H1 (cell line): ENCODE data around the gene UBQLN4. TPM values are rescaled to one million over a fixed set of nuclear protein-coding genes. Genes with fewer than 3 reads are reported as not detected.

ENCODE experiments used
- CBX5 ChIP-seq: fragments of 300-800, 300-1000 bp; sonication (generic); IDR thresholded peaks from 2 replicates; pipeline ENCODE4 v1.7.1; 2016; ENCODE audit warnings: antibody characterized with exemption, low read length, low read depth
- PHF8 ChIP-seq: fragments of 200-600 bp; sonication (generic); conservative IDR thresholded peaks from 2 replicates; pipeline ENCODE4 v1.7.1; 2012; ENCODE audit warnings: low read depth, mild to moderate bottlenecking, inconsistent platforms, low read length, moderate library complexity
- POLR2A ChIP-seq, 2 experiments: IDR thresholded peaks; 1 replicate in 1 of 2; 2 replicates in 1 of 2; pipeline ENCODE4 v1.6.1; 2011; ENCODE audit warnings: low read depth in 2 of 2, low read length in 2 of 2, mild to moderate bottlenecking in 2 of 2; ENCODE audit errors: control extremely low read depth in 1 of 2
- RNF2 ChIP-seq: fragments of 200-900, 300-1000 bp; sonication (generic); IDR thresholded peaks from 2 replicates; pipeline ENCODE4 v1.7.1; 2016; ENCODE audit warnings: borderline replicate concordance, low read depth, mild to moderate bottlenecking, antibody characterized with exemption, low read length; ENCODE audit not compliant: poor library complexity, severe bottlenecking; ENCODE audit errors: missing control alignments
- SP2 ChIP-seq: IDR thresholded peaks from 2 replicates; pipeline ENCODE4 v1.6.1; 2012; ENCODE audit warnings: mild to moderate bottlenecking, low read length, inconsistent platforms
- TAF1 ChIP-seq: IDR thresholded peaks from 2 replicates; pipeline ENCODE4 v1.6.1; 2011; ENCODE audit warnings: mild to moderate bottlenecking, low read depth, low read length
- polyA plus RNA-seq, 7 experiments: library from polyadenylated mRNA; depleted of rRNA in 3 of 7; stranded (reverse) in 5 of 7; unstranded in 2 of 7; fragments of >200 nt in 5 of 7; fragments of 200-250 nt in 2 of 7; gene quantifications; 1 replicate in 5 of 7; 2 replicates in 1 of 7; 4 replicates in 1 of 7; pipeline versions ENCODE4 v1.2.1 to v1.2.3, GENCODE V29; 2011 to 2013; ENCODE audit warnings: missing spikeins in 2 of 7, mixed read lengths in 2 of 7
- total RNA-seq: library from RNA; stranded (reverse); fragmentation: NEBNext Ultra II Directional; extraction: Animal tissue kit (Norgen Biotek cat#: 25700); gene quantifications from 2 replicates; pipeline ENCODE4 v1.2.1, GENCODE V29; 2021
- TF ChIP-seq, protein P1 (sequence below): fragments of 300-600 bp; sonication (generic); IDR thresholded peaks from 2 replicates; pipeline ENCODE4 v1.7.1; 2012; ENCODE audit warnings: low read length, moderate library complexity, mild to moderate bottlenecking, inconsistent platforms; ENCODE audit not compliant: insufficient replicate concordance
- TF ChIP-seq, protein P2 (sequence below): IDR thresholded peaks from 2 replicates; pipeline ENCODE4 v1.6.1; 2012; ENCODE audit warnings: inconsistent platforms

The UBQLN4 gene
- total and polyA plus RNA-seq, 2 of the 8 experiments (the other 6 are each of a cell fraction or from before 2014, with no cell fraction given) = 37.7 to 52.0 TPM

DNA sequence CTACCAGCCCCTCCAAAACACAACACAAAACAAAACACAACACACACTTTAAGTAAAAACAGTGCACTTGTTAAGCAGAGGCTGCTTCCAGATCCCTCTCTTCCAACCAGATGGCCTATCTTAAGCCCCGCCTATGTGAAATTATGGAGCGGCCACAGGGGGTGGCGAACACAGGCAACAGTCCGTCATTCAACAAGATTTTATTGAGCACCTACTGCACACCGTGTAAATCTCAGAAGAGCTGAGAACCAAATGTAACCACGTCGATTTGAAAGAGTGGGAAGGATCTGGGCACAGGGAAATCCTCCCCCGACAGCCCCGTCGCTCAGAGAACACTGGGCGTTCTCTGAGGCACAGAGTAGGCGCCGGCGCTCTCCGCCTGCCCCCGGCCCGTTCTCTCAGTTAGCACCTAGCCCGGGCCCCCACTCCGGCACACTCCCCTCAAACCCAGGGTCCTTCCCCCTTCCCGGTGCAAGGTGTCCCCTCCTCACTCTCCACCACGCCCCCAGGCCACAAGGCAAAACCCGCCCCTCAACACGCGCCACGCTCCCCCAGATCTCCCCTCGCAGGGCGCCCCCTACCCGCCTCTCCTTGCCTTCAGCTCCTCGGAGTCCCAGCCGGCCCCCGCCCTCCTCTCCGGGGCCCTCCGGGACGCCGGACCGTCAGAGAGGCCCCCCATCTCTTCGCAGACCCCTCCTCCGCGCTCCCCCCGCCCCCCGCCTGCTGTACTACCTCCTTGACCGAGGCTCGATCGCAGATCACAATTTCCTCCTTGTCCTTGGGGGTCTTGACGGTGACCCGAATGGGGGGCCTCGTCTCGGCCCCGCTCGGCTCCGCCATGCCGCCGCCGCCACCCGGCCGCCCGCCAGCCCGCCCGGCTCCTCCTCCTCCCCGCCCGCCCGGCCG, 483 bp downstream of the UBQLN4 start (continued):
- TF ChIP-seq TAF1 (0 out of 2 replicates have a peak, but pooled peaks have one; percentile 16), CBX5 (no peak), SP2 (no peak), RNF2 (no peak), POLR2A (IDR thresholded peaks at IDR 0.05; ENCODE audit: control extremely low read depth in 1 of 2, low read depth in 2 of 2, low read length in 2 of 2) (peak in 1 of 2 experiments; percentile 21; a peak in 1 of 3 replicates), PHF8 (0 out of 2 replicates have a peak, but pooled peaks have one; percentile 37)
- TF ChIP-seq, protein P1, sequence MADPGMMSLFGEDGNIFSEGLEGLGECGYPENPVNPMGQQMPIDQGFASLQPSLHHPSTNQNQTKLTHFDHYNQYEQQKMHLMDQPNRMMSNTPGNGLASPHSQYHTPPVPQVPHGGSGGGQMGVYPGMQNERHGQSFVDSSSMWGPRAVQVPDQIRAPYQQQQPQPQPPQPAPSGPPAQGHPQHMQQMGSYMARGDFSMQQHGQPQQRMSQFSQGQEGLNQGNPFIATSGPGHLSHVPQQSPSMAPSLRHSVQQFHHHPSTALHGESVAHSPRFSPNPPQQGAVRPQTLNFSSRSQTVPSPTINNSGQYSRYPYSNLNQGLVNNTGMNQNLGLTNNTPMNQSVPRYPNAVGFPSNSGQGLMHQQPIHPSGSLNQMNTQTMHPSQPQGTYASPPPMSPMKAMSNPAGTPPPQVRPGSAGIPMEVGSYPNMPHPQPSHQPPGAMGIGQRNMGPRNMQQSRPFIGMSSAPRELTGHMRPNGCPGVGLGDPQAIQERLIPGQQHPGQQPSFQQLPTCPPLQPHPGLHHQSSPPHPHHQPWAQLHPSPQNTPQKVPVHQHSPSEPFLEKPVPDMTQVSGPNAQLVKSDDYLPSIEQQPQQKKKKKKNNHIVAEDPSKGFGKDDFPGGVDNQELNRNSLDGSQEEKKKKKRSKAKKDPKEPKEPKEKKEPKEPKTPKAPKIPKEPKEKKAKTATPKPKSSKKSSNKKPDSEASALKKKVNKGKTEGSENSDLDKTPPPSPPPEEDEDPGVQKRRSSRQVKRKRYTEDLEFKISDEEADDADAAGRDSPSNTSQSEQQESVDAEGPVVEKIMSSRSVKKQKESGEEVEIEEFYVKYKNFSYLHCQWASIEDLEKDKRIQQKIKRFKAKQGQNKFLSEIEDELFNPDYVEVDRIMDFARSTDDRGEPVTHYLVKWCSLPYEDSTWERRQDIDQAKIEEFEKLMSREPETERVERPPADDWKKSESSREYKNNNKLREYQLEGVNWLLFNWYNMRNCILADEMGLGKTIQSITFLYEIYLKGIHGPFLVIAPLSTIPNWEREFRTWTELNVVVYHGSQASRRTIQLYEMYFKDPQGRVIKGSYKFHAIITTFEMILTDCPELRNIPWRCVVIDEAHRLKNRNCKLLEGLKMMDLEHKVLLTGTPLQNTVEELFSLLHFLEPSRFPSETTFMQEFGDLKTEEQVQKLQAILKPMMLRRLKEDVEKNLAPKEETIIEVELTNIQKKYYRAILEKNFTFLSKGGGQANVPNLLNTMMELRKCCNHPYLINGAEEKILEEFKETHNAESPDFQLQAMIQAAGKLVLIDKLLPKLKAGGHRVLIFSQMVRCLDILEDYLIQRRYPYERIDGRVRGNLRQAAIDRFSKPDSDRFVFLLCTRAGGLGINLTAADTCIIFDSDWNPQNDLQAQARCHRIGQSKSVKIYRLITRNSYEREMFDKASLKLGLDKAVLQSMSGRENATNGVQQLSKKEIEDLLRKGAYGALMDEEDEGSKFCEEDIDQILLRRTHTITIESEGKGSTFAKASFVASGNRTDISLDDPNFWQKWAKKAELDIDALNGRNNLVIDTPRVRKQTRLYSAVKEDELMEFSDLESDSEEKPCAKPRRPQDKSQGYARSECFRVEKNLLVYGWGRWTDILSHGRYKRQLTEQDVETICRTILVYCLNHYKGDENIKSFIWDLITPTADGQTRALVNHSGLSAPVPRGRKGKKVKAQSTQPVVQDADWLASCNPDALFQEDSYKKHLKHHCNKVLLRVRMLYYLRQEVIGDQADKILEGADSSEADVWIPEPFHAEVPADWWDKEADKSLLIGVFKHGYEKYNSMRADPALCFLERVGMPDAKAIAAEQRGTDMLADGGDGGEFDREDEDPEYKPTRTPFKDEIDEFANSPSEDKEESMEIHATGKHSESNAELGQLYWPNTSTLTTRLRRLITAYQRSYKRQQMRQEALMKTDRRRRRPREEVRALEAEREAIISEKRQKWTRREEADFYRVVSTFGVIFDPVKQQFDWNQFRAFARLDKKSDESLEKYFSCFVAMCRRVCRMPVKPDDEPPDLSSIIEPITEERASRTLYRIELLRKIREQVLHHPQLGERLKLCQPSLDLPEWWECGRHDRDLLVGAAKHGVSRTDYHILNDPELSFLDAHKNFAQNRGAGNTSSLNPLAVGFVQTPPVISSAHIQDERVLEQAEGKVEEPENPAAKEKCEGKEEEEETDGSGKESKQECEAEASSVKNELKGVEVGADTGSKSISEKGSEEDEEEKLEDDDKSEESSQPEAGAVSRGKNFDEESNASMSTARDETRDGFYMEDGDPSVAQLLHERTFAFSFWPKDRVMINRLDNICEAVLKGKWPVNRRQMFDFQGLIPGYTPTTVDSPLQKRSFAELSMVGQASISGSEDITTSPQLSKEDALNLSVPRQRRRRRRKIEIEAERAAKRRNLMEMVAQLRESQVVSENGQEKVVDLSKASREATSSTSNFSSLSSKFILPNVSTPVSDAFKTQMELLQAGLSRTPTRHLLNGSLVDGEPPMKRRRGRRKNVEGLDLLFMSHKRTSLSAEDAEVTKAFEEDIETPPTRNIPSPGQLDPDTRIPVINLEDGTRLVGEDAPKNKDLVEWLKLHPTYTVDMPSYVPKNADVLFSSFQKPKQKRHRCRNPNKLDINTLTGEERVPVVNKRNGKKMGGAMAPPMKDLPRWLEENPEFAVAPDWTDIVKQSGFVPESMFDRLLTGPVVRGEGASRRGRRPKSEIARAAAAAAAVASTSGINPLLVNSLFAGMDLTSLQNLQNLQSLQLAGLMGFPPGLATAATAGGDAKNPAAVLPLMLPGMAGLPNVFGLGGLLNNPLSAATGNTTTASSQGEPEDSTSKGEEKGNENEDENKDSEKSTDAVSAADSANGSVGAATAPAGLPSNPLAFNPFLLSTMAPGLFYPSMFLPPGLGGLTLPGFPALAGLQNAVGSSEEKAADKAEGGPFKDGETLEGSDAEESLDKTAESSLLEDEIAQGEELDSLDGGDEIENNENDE = no peak
- TF ChIP-seq, protein P2, sequence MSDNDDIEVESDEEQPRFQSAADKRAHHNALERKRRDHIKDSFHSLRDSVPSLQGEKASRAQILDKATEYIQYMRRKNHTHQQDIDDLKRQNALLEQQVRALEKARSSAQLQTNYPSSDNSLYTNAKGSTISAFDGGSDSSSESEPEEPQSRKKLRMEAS = peak; percentile 86
- TF ChIP-seq, all 59 proteins: peak for 8
